Measurements from ENCODE around the gene TGM3. TPM values are rescaled to one million over a fixed set of nuclear protein-coding genes. Genes with fewer than 3 reads are reported as not detected.
"Not testable (repeated sequence)": the region's sequence is repeated elsewhere in the genome, so short reads cannot be mapped to it uniquely, and the experiment has no call there.

Gene TGM3
- total RNA-seq: not detected in 2 replicates

- DNase-seq (ENCODE audit: low read depth, low spot score): no peak
Measured at GRCh38 chr20:2295886-2296515, at the start of gene TGM3. Gene TGM3 (plus strand): TSS chr20:2296001. CDS start chr20:2296064, 63 bp downstream.

- DNase-seq (ENCODE audit: low read depth, low spot score): no peak
Measured at GRCh38 chr20:2246069-2246491, 49.7 kb upstream of the TGM3 start.

GRCh38 chr20:2248837-2249236 is 47.0 kb upstream of the TGM3 start:
- DNase-seq (ENCODE audit: low read depth, low spot score): no peak

GRCh38 chr20:2249935-2250334 is 45.9 kb upstream of the TGM3 start:
- DNase-seq (ENCODE audit: low read depth, low spot score): no peak

- DNase-seq (ENCODE audit: low read depth, low spot score): no peak
Measured at GRCh38 chr20:2252419-2252997, 43.3 kb upstream of the TGM3 start.

GRCh38 chr20:2253256-2253655 is 42.5 kb upstream of the TGM3 start:
- DNase-seq (ENCODE audit: low read depth, low spot score): no peak

GRCh38 chr20:2254333-2254732 is 41.5 kb upstream of the TGM3 start:
- no peak for DNase-seq (ENCODE audit: low read depth, low spot score)

- no peak for DNase-seq (ENCODE audit: low read depth, low spot score)
Measured at GRCh38 chr20:2255926-2256531, 39.8 kb upstream of the TGM3 start.

- DNase-seq (ENCODE audit: low read depth, low spot score): no peak
Measured at GRCh38 chr20:2259731-2260130, 36.1 kb upstream of the TGM3 start.

GRCh38 chr20:2260250-2260649 is 35.6 kb upstream of the TGM3 start:
- DNase-seq (ENCODE audit: low read depth, low spot score): no peak

GRCh38 chr20:2261046-2261485 is 34.7 kb upstream of the TGM3 start:
- DNase-seq (ENCODE audit: low read depth, low spot score): no peak

GRCh38 chr20:2261629-2262028 is 34.2 kb upstream of the TGM3 start:
- DNase-seq (ENCODE audit: low read depth, low spot score): no peak

GRCh38 chr20:2264118-2264517 is 31.7 kb upstream of the TGM3 start:
- no peak for DNase-seq (ENCODE audit: low read depth, low spot score)

- DNase-seq (ENCODE audit: low read depth, low spot score): not testable (repeated sequence)
Measured at GRCh38 chr20:2264621-2265374, 31.0 kb upstream of the TGM3 start.

- no peak for DNase-seq (ENCODE audit: low read depth, low spot score)
Measured at GRCh38 chr20:2273634-2274302, 22.0 kb upstream of the TGM3 start.

- DNase-seq (ENCODE audit: low read depth, low spot score): no peak
Measured at GRCh38 chr20:2276015-2276414, 19.8 kb upstream of the TGM3 start.

- DNase-seq (ENCODE audit: low read depth, low spot score): no peak
Measured at GRCh38 chr20:2279253-2279779, 16.5 kb upstream of the TGM3 start.

- DNase-seq (ENCODE audit: low read depth, low spot score): no peak
Measured at GRCh38 chr20:2280082-2280481, 15.7 kb upstream of the TGM3 start.

- DNase-seq (ENCODE audit: low read depth, low spot score): no peak
Measured at GRCh38 chr20:2281563-2281962, 14.2 kb upstream of the TGM3 start.

- no peak for DNase-seq (ENCODE audit: low read depth, low spot score)
Measured at GRCh38 chr20:2282181-2282580, 13.6 kb upstream of the TGM3 start.

- DNase-seq (ENCODE audit: low read depth, low spot score): no peak
Measured at GRCh38 chr20:2283706-2284423, 11.9 kb upstream of the TGM3 start.
